ENCODE data around the gene ASIC5.

DNA sequence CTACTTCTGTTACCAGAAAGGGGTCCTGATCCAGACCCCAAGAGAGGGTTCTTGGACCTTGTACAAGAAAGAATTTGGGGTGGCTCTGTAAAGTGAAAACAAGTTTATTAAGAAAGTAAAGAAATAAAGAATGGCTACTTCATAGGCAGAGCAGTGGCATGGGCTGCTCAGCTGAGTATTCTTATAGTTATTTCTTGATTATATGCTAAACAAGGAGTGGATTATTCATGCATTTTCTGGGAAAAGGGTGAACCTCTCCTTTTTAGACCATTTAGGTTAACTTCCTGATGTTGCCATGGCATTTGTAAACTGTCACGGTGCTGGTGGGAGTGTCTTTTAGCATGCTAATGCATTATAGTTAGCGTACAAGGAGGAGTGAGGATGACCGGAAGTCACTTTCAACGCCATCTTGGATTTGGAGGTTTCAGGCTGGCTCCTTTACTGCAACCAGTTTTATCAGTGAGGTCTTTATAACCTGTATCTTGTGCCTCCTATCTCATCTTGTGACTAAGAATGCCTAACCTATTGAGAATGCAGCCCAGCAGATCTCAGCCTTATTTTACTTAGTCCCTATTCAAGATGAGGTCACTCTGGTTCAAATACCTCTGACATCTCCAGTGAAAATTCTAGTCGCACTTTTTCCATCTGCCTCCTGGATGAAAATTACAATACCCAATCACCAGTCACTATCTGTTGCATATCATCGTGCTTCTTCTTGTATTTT, 21.9 kb upstream of the ASIC5 start:
- TF ChIP-seq, protein P1, sequence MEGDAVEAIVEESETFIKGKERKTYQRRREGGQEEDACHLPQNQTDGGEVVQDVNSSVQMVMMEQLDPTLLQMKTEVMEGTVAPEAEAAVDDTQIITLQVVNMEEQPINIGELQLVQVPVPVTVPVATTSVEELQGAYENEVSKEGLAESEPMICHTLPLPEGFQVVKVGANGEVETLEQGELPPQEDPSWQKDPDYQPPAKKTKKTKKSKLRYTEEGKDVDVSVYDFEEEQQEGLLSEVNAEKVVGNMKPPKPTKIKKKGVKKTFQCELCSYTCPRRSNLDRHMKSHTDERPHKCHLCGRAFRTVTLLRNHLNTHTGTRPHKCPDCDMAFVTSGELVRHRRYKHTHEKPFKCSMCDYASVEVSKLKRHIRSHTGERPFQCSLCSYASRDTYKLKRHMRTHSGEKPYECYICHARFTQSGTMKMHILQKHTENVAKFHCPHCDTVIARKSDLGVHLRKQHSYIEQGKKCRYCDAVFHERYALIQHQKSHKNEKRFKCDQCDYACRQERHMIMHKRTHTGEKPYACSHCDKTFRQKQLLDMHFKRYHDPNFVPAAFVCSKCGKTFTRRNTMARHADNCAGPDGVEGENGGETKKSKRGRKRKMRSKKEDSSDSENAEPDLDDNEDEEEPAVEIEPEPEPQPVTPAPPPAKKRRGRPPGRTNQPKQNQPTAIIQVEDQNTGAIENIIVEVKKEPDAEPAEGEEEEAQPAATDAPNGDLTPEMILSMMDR (IDR thresholded peaks at IDR 0.05): no peak
- TF ChIP-seq POLR2AphosphoS5 (IDR thresholded peaks at IDR 0.05; ENCODE audit: low read depth, low read length) (no peak), SIN3A (IDR thresholded peaks at IDR 0.05; ENCODE audit: borderline replicate concordance, insufficient read depth, low read depth, low read length) (no peak)
- TF ChIP-seq, protein P2, sequence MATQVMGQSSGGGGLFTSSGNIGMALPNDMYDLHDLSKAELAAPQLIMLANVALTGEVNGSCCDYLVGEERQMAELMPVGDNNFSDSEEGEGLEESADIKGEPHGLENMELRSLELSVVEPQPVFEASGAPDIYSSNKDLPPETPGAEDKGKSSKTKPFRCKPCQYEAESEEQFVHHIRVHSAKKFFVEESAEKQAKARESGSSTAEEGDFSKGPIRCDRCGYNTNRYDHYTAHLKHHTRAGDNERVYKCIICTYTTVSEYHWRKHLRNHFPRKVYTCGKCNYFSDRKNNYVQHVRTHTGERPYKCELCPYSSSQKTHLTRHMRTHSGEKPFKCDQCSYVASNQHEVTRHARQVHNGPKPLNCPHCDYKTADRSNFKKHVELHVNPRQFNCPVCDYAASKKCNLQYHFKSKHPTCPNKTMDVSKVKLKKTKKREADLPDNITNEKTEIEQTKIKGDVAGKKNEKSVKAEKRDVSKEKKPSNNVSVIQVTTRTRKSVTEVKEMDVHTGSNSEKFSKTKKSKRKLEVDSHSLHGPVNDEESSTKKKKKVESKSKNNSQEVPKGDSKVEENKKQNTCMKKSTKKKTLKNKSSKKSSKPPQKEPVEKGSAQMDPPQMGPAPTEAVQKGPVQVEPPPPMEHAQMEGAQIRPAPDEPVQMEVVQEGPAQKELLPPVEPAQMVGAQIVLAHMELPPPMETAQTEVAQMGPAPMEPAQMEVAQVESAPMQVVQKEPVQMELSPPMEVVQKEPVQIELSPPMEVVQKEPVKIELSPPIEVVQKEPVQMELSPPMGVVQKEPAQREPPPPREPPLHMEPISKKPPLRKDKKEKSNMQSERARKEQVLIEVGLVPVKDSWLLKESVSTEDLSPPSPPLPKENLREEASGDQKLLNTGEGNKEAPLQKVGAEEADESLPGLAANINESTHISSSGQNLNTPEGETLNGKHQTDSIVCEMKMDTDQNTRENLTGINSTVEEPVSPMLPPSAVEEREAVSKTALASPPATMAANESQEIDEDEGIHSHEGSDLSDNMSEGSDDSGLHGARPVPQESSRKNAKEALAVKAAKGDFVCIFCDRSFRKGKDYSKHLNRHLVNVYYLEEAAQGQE (IDR thresholded peaks at IDR 0.05; ENCODE audit: insufficient read depth in 1 of 2, low read depth in 2 of 2, low read length in 1 of 2): no peak
